RWPE2 (cell line): ENCODE data around the gene FBRSL1.
"Not testable (repeated sequence)": the region's sequence is repeated elsewhere in the genome, so short reads cannot be mapped to it uniquely, and the experiment has no call there.

Experiments used
- ATAC-seq: fragments of 200-7000 bp; cut with Tn5 transposase; 3 replicates; pipeline ENCODE4 v1.9.1; 2021; ENCODE audit warnings: low read depth
- DNase-seq: peaks from one replicate; pipeline ENCODE4 v3.0.0-alpha.2; 2020; ENCODE audit warnings: low spot score
- H3K27ac ChIP-seq: fragments of 450-650 bp; 2 replicates; pipeline ENCODE4 v1.5.1; 2017; ENCODE audit warnings: mild to moderate bottlenecking; ENCODE audit not compliant: poor library complexity, severe bottlenecking
- H3K27me3 ChIP-seq: fragments of 250-450 bp; sonication (Bioruptor Pico); 2 replicates; pipeline ENCODE4 v1.5.1; 2021; ENCODE audit warnings: mild to moderate bottlenecking, moderate library complexity; ENCODE audit not compliant: insufficient read depth, poor library complexity, severe bottlenecking
- H3K36me3 ChIP-seq: fragments of 250-450 bp; sonication (Bioruptor Pico); 2 replicates; pipeline ENCODE4 v1.5.1; 2020; ENCODE audit warnings: low read depth, mild to moderate bottlenecking, moderate library complexity
- H3K4me1 ChIP-seq: fragments of 250-450 bp; sonication (Bioruptor Pico); 2 replicates; pipeline ENCODE4 v1.5.1; 2021; ENCODE audit warnings: mild to moderate bottlenecking, moderate library complexity; ENCODE audit not compliant: insufficient read depth, poor library complexity, severe bottlenecking
- H3K4me3 ChIP-seq: fragments of 250-450 bp; sonication (Bioruptor Pico); 2 replicates; pipeline ENCODE4 v1.5.1; 2021; ENCODE audit warnings: mild to moderate bottlenecking, moderate library complexity; ENCODE audit not compliant: severe bottlenecking
- H3K9me3 ChIP-seq: fragments of 250-450 bp; sonication (Bioruptor Pico); 2 replicates; pipeline ENCODE4 v1.5.1; 2021; ENCODE audit warnings: mild to moderate bottlenecking, moderate library complexity; ENCODE audit not compliant: severe bottlenecking
- CTCF ChIP-seq: fragments of 450-650 bp; IDR thresholded peaks from one replicate; pipeline ENCODE4 v1.5.1; 2017; ENCODE audit warnings: mild to moderate bottlenecking, moderate library complexity; ENCODE audit not compliant: poor library complexity, severe bottlenecking

FBRSL1 gene

GRCh38 chr12:132489602-132490266 is at the start of gene FBRSL1:
Gene FBRSL1, plus strand, starts transcription at chr12:132490151.
- Histone ChIP-seq H3K4me1 (no peaks in the 10 kb centered on the region), H3K9me3 (no peaks in the 10 kb centered on the region)
- no peak for TF ChIP-seq CTCF

GRCh38 chr12:132440420-132440819 is 49.5 kb upstream of the FBRSL1 start:
- DNase-seq, H3K36me3 ChIP-seq, H3K4me1 ChIP-seq, H3K27me3 ChIP-seq, H3K4me3 ChIP-seq, H3K9me3 ChIP-seq, H3K27ac ChIP-seq, ATAC-seq: not testable (repeated sequence)

More at GRCh38 chr12:132489602-132490266, at the start of gene FBRSL1:
- Histone ChIP-seq H3K27ac (no peak within 1 kb of the TSS), H3K4me3 (peak within 1 kb of the TSS; percentile 65), H3K36me3 (peaks cover 5% of the 10 kb centered on the region), H3K27me3 (no peaks in the 10 kb centered on the region)
- peak; percentile 50 for ATAC-seq
- no peak for DNase-seq

GRCh38 chr12:132441871-132442863 is 47.8 kb upstream of the FBRSL1 start:
- Histone ChIP-seq H3K27ac (no peak overlapping the region), H3K9me3 (peaks cover 3% of the 10 kb centered on the region), H3K36me3 (no peaks in the 10 kb centered on the region), H3K4me1 (no peaks in the 10 kb centered on the region), H3K4me3 (no peak overlapping the region), H3K27me3 (no peaks in the 10 kb centered on the region)
- ATAC-seq (no peak), DNase-seq (no peak)
- TF ChIP-seq CTCF, result no peak

- no peaks in the 10 kb centered on the region for H3K36me3 ChIP-seq
- DNase-seq, result no peak
- peaks cover 3% of the 10 kb centered on the region for H3K9me3 ChIP-seq
- ATAC-seq, result no peak
- H3K4me1 ChIP-seq, result no peaks in the 10 kb centered on the region
- no peaks in the 10 kb centered on the region for H3K27me3 ChIP-seq
- no peak overlapping the region for H3K4me3 ChIP-seq
- no peak overlapping the region for H3K27ac ChIP-seq
- no peak for TF ChIP-seq CTCF
These were observed 46.9 kb upstream of the FBRSL1 start for GRCh38 chr12:132443091-132443490.

GRCh38 chr12:132444283-132444682 is 45.7 kb upstream of the FBRSL1 start:
- Histone ChIP-seq H3K27ac (no peak overlapping the region), H3K9me3 (peaks cover 3% of the 10 kb centered on the region), H3K27me3 (no peaks in the 10 kb centered on the region), H3K36me3 (no peaks in the 10 kb centered on the region), H3K4me3 (no peak overlapping the region), H3K4me1 (no peaks in the 10 kb centered on the region)
- no peak for DNase-seq
- ATAC-seq, result no peak
- no peak for TF ChIP-seq CTCF
